Fibroblast of lung (primary cell): ENCODE measurements around the gene PDZD7. TPM values are rescaled to one million over a fixed set of nuclear protein-coding genes. Genes with fewer than 3 reads are reported as not detected.

Experiments
- DNase-seq, 2 donors: peaks; one replicate each; pipeline versions ENCODE4 v3.0.0 to v3.0.0-alpha.2; 2010; ENCODE audit warnings: low read depth in 2 of 2
- H2AFZ ChIP-seq: 2 replicates; pipeline ENCODE4 v1.5.1; 2012; ENCODE audit warnings: low read length, control low read depth, inconsistent platforms
- H3K27ac ChIP-seq: 2 replicates; pipeline ENCODE4 v1.5.1; 2011; ENCODE audit warnings: low read length, control low read depth; ENCODE audit not compliant: insufficient read depth
- H3K27me3 ChIP-seq: 2 replicates; pipeline ENCODE4 v1.5.1; 2011; ENCODE audit warnings: mild to moderate bottlenecking, low read length; ENCODE audit not compliant: control insufficient read depth, insufficient read depth
- H3K36me3 ChIP-seq: 2 replicates; pipeline ENCODE4 v1.5.1; 2011; ENCODE audit warnings: low read length; ENCODE audit not compliant: control insufficient read depth, insufficient read depth
- H3K4me1 ChIP-seq: 2 replicates; pipeline ENCODE4 v1.5.1; 2011; ENCODE audit warnings: low read length; ENCODE audit not compliant: control insufficient read depth, insufficient read depth; ENCODE audit errors: extremely low read depth
- H3K4me2 ChIP-seq: 2 replicates; pipeline ENCODE4 v1.5.1; 2011; ENCODE audit warnings: low read length, control low read depth; ENCODE audit not compliant: insufficient read depth; ENCODE audit errors: extremely low read depth
- H3K4me3 ChIP-seq, 4 experiments: fragments of 200-600 bp in 1 of 4; sonication (generic) in 1 of 4; replicated peaks in 1 of 4; 2 replicates each; pipeline ENCODE4 v1.5.1; 2011 to 2016; ENCODE audit warnings: low read length in 4 of 4, low read depth in 3 of 4, mild to moderate bottlenecking in 3 of 4, control low read depth in 2 of 4, inconsistent platforms in 1 of 4, mixed read lengths in 1 of 4; ENCODE audit not compliant: insufficient read depth in 1 of 4; ENCODE audit errors: control extremely low read depth in 1 of 4
- H3K79me2 ChIP-seq: 2 replicates; pipeline ENCODE4 v1.5.1; 2012; ENCODE audit warnings: mild to moderate bottlenecking, low read length, inconsistent platforms; ENCODE audit not compliant: control insufficient read depth, insufficient read depth
- H3K9ac ChIP-seq: 2 replicates; pipeline ENCODE4 v1.5.1; 2011; ENCODE audit warnings: mild to moderate bottlenecking, low read length, control low read depth; ENCODE audit not compliant: insufficient read depth
- H3K9me3 ChIP-seq: 2 replicates; pipeline ENCODE4 v1.5.1; 2012; ENCODE audit warnings: low read depth, low read length; ENCODE audit not compliant: control insufficient read depth, insufficient read depth
- H4K20me1 ChIP-seq: 2 replicates; pipeline ENCODE4 v1.5.1; 2011; ENCODE audit warnings: low read length; ENCODE audit not compliant: control insufficient read depth, insufficient read depth; ENCODE audit errors: extremely low read depth
- CTCF ChIP-seq, 2 donors: IDR thresholded peaks in 1 of 2; conservative IDR thresholded peaks in 1 of 2; 1 replicate in 1 of 2; 2 replicates in 1 of 2; pipeline ENCODE4 v1.5.1; 2011 to 2012; ENCODE audit warnings: low read length in 2 of 2, control low read depth in 1 of 2, inconsistent platforms in 1 of 2, low read depth in 1 of 2, mild to moderate bottlenecking in 1 of 2
- EZH2 ChIP-seq: IDR thresholded peaks from 2 replicates; pipeline ENCODE4 v1.5.1; 2012; ENCODE audit warnings: low read length, control low read depth, mild to moderate bottlenecking; ENCODE audit errors: missing control alignments
- polyA plus RNA-seq, 2 donors: library from polyadenylated mRNA; depleted of rRNA in 1 of 2; stranded (reverse) in 1 of 2; unstranded in 1 of 2; fragments of >200 nt; gene quantifications; 2 replicates each; pipeline ENCODE4 v1.2.1, GENCODE V29; 2011 to 2012; ENCODE audit warnings: missing spikeins in 1 of 2
- total RNA-seq: library from RNA; depleted of rRNA; stranded (reverse); fragments of >200 nt; gene quantifications from 2 replicates; pipeline ENCODE4 v1.2.1, GENCODE V29; 2014

PDZD7 gene
- total and polyA plus RNA-seq, 2 donors (not counting 1 experiment from before 2014, with no cell fraction given), result 0.42 to 1.3 TPM

- Histone ChIP-seq H3K4me3 (no peak overlapping the region), H3K27ac (no peak overlapping the region), H3K4me2 (no peak overlapping the region), H3K27me3 (no peaks in the 10 kb centered on the region), H3K36me3 (no peaks in the 10 kb centered on the region), H3K9me3 (no peaks in the 10 kb centered on the region), H2AFZ (no peak overlapping the region), H3K4me1 (peaks cover 21% of the 10 kb centered on the region), H3K9ac (no peak overlapping the region), H3K79me2 (no peaks in the 10 kb centered on the region), H4K20me1 (no peaks in the 10 kb centered on the region)
- no peak for DNase-seq
- no peak for TF ChIP-seq EZH2
- no peak for TF ChIP-seq CTCF (conservative IDR thresholded peaks at IDR 0.05 in 1 of 2, IDR thresholded peaks at IDR 0.05 in 1 of 2; ENCODE audit: low read depth in 1 of 2, low read length in 2 of 2)
These were observed 12.8 kb downstream of the PDZD7 start for GRCh38 chr10:101018118-101018599.

GRCh38 chr10:101016814-101017213 lies 14.1 kb downstream of the PDZD7 start:
- Histone ChIP-seq H3K9ac (no peak overlapping the region), H3K4me2 (no peak overlapping the region), H3K4me3 (no peak overlapping the region), H3K36me3 (no peaks in the 10 kb centered on the region), H3K79me2 (no peaks in the 10 kb centered on the region), H3K4me1 (peaks cover 26% of the 10 kb centered on the region), H4K20me1 (no peaks in the 10 kb centered on the region), H3K27me3 (no peaks in the 10 kb centered on the region), H2AFZ (no peak overlapping the region), H3K9me3 (no peaks in the 10 kb centered on the region), H3K27ac (no peak overlapping the region)
- DNase-seq, result no peak
- TF ChIP-seq EZH2, result no peak
- TF ChIP-seq CTCF (conservative IDR thresholded peaks at IDR 0.05 in 1 of 2, IDR thresholded peaks at IDR 0.05 in 1 of 2; ENCODE audit: low read depth in 1 of 2, low read length in 2 of 2), result no peak

GRCh38 chr10:101015582-101015973 lies 15.4 kb downstream of the PDZD7 start:
- H3K79me2 ChIP-seq, result no peaks in the 10 kb centered on the region
- no peak overlapping the region for H3K9ac ChIP-seq
- no peaks in the 10 kb centered on the region for H4K20me1 ChIP-seq
- TF ChIP-seq CTCF (conservative IDR thresholded peaks at IDR 0.05 in 1 of 2, IDR thresholded peaks at IDR 0.05 in 1 of 2; ENCODE audit: low read depth in 1 of 2, low read length in 2 of 2), result no peak
- TF ChIP-seq EZH2, result no peak
- H3K36me3 ChIP-seq, result no peaks in the 10 kb centered on the region
- H3K4me3 ChIP-seq, result no peak overlapping the region
- peak overlapping the region; percentile 32 for H3K27ac ChIP-seq
- H3K4me2 ChIP-seq, result no peak overlapping the region
- H3K9me3 ChIP-seq, result no peaks in the 10 kb centered on the region
- H3K4me1 ChIP-seq, result peaks cover 26% of the 10 kb centered on the region
- no peaks in the 10 kb centered on the region for H3K27me3 ChIP-seq
- H2AFZ ChIP-seq, result no peak overlapping the region
- DNase-seq, result no peak
